Measurements from ENCODE around the gene RIOK1.

Gene RIOK1

GRCh38 chr6:7402716-7403115 is 13.1 kb downstream of the RIOK1 start:
- H3K4me3 ChIP-seq (ENCODE audit: low read length) = no peak overlapping the region
- DNase-seq (ENCODE audit: low read depth, low spot score) = no peak

GRCh38 chr6:7404546-7404945 is 14.9 kb downstream of the RIOK1 start:
- no peak for DNase-seq (ENCODE audit: low read depth, low spot score)
- no peak overlapping the region for H3K4me3 ChIP-seq (ENCODE audit: low read length)

- H3K4me3 ChIP-seq (ENCODE audit: low read length) = no peak overlapping the region
- no peak for DNase-seq (ENCODE audit: low read depth, low spot score)
These were observed 17.1 kb downstream of the RIOK1 start for GRCh38 chr6:7406743-7407142.

- DNase-seq (ENCODE audit: low read depth, low spot score) = no peak
- no peak overlapping the region for H3K4me3 ChIP-seq (ENCODE audit: low read length)
These were observed 20.1 kb downstream of the RIOK1 start for GRCh38 chr6:7409740-7410139.

- DNase-seq (ENCODE audit: low read depth, low spot score) = no peak
- no peak overlapping the region for H3K4me3 ChIP-seq (ENCODE audit: low read length)
These were observed 21.2 kb downstream of the RIOK1 start for GRCh38 chr6:7410851-7411250.

GRCh38 chr6:7411328-7411727 is 21.7 kb downstream of the RIOK1 start:
- no peak overlapping the region for H3K4me3 ChIP-seq (ENCODE audit: low read length)

GRCh38 chr6:7413151-7413823 is 23.7 kb downstream of the RIOK1 start:
- H3K4me3 ChIP-seq (ENCODE audit: low read length) = no peak overlapping the region
- DNase-seq (ENCODE audit: low read depth, low spot score) = no peak

More at GRCh38 chr6:7411328-7411727, 21.7 kb downstream of the RIOK1 start:
- DNase-seq (ENCODE audit: low read depth, low spot score) = no peak

- DNase-seq (ENCODE audit: low read depth, low spot score) = no peak
- no peak overlapping the region for H3K4me3 ChIP-seq (ENCODE audit: low read length)
These were observed 25.2 kb downstream of the RIOK1 start for GRCh38 chr6:7414811-7415210.

- H3K4me3 ChIP-seq (ENCODE audit: low read length) = no peak overlapping the region
- no peak for DNase-seq (ENCODE audit: low read depth, low spot score)
These were observed 28.1 kb downstream of the RIOK1 start for GRCh38 chr6:7417684-7418083.

GRCh38 chr6:7418238-7418905 is 28.8 kb downstream of the RIOK1 start:
- H3K4me3 ChIP-seq (ENCODE audit: low read length) = no peak overlapping the region
- DNase-seq (ENCODE audit: low read depth, low spot score) = no peak

GRCh38 chr6:7419065-7419464 is 29.5 kb downstream of the RIOK1 start:
- DNase-seq (ENCODE audit: low read depth, low spot score) = no peak
- no peak overlapping the region for H3K4me3 ChIP-seq (ENCODE audit: low read length)

GRCh38 chr6:7421066-7421465 is 31.5 kb downstream of the RIOK1 start:
- no peak for DNase-seq (ENCODE audit: low read depth, low spot score)
- H3K4me3 ChIP-seq (ENCODE audit: low read length) = no peak overlapping the region

GRCh38 chr6:7424058-7424457 is 34.5 kb downstream of the RIOK1 start:
- no peak overlapping the region for H3K4me3 ChIP-seq (ENCODE audit: low read length)
- no peak for DNase-seq (ENCODE audit: low read depth, low spot score)

GRCh38 chr6:7424967-7425807 is 35.6 kb downstream of the RIOK1 start:
- H3K4me3 ChIP-seq (ENCODE audit: low read length) = no peak overlapping the region
- DNase-seq (ENCODE audit: low read depth, low spot score) = no peak

- no peak for DNase-seq (ENCODE audit: low read depth, low spot score)
- no peak overlapping the region for H3K4me3 ChIP-seq (ENCODE audit: low read length)
These were observed 36.2 kb downstream of the RIOK1 start for GRCh38 chr6:7425808-7426190.

- H3K4me3 ChIP-seq (ENCODE audit: low read length) = no peak overlapping the region
- no peak for DNase-seq (ENCODE audit: low read depth, low spot score)
These were observed 37.0 kb downstream of the RIOK1 start for GRCh38 chr6:7426447-7427169.

GRCh38 chr6:7431313-7431673 is 41.7 kb downstream of the RIOK1 start:
- H3K4me3 ChIP-seq (ENCODE audit: low read length) = no peak overlapping the region
- no peak for DNase-seq (ENCODE audit: low read depth, low spot score)

- H3K4me3 ChIP-seq (ENCODE audit: low read length) = no peak overlapping the region
- DNase-seq (ENCODE audit: low read depth, low spot score) = no peak
These were observed 42.2 kb downstream of the RIOK1 start for GRCh38 chr6:7431674-7432390.

Measured in Jurkat, Clone E6-1 (cell line).